K562 (cell line): ENCODE data around the gene OPCML.

ENCODE experiments used
- ELF4 ChIP-seq: fragments of 450-650 bp; formaldehyde crosslinking; IDR thresholded peaks from 2 replicates; pipeline ENCODE4 v1.4.0; 2022; ENCODE audit warnings: missing genetic modification characterization
- ESRRA ChIP-seq: fragments of 450-650 bp; IDR thresholded peaks from 2 replicates; pipeline ENCODE4 v1.6.1; 2014; ENCODE audit warnings: low read depth, mild to moderate bottlenecking, moderate library complexity, borderline replicate concordance
- FOXM1 ChIP-seq, 2 experiments: fragments of 450-650 bp in 1 of 2; sonication (generic) in 1 of 2; formaldehyde crosslinking in 1 of 2; IDR thresholded peaks; 2 replicates each; pipeline versions ENCODE4 v1.6.1 to v1.9.0; 2017 to 2022; ENCODE audit warnings: low read depth in 2 of 2, mild to moderate bottlenecking in 2 of 2, missing genetic modification reagents in 1 of 2, moderate library complexity in 1 of 2
- NRF1 ChIP-seq, 2 experiments: fragments of 450-650 bp; IDR thresholded peaks in 1 of 2; conservative IDR thresholded peaks in 1 of 2; 2 replicates each; pipeline ENCODE4 v1.6.1; 2014; ENCODE audit warnings: mild to moderate bottlenecking in 2 of 2
- STAT5B ChIP-seq: fragments of 250-450 bp; sonication (Bioruptor Pico); IDR thresholded peaks from 2 replicates; pipeline ENCODE4 v1.8.0; 2021; ENCODE audit warnings: mild to moderate bottlenecking, inconsistent platforms
- TCF7L2 ChIP-seq: fragments of 150-350 bp; IDR thresholded peaks from 2 replicates; pipeline ENCODE4 v1.6.1; 2016; ENCODE audit warnings: low read depth, mild to moderate bottlenecking, low read length, moderate library complexity
- TF ChIP-seq, protein P1 (sequence below), 3 experiments: IDR thresholded peaks in 2 of 3; conservative IDR thresholded peaks in 1 of 3; 2 replicates each; pipeline ENCODE4 v1.5.1; 2011 to 2012; ENCODE audit warnings: low read length in 3 of 3, mild to moderate bottlenecking in 3 of 3, control low read depth in 2 of 3, improper control_type of control experiment in 1 of 3, inconsistent platforms in 1 of 3, low read depth in 1 of 3, mixed read lengths in 1 of 3, moderate library complexity in 1 of 3; ENCODE audit not compliant: insufficient read depth in 2 of 3
- TF ChIP-seq, protein P2 (sequence below): fragments of 250-450 bp; sonication (Bioruptor Pico); IDR thresholded peaks from 2 replicates; pipeline ENCODE4 v1.9.0; 2021; ENCODE audit warnings: mild to moderate bottlenecking, inconsistent platforms
- TF ChIP-seq, protein P3 (sequence below): fragments of 450-650 bp; IDR thresholded peaks from 2 replicates; pipeline ENCODE4 v1.6.1; 2018; ENCODE audit not compliant: partially characterized antibody
- TF ChIP-seq, protein P4 (sequence below): fragments of 250-450 bp; sonication (Bioruptor Pico); IDR thresholded peaks from 2 replicates; pipeline ENCODE4 v1.8.0; 2022; ENCODE audit warnings: moderate library complexity, mild to moderate bottlenecking, inconsistent platforms
- TF ChIP-seq, protein P5 (sequence below): sonication (generic); formaldehyde crosslinking; IDR thresholded peaks from 2 replicates; pipeline ENCODE4 v1.8.0; 2022; ENCODE audit warnings: mild to moderate bottlenecking, missing genetic modification reagents
- TF ChIP-seq, protein P6 (sequence below): sonication (generic); formaldehyde crosslinking; IDR thresholded peaks from 2 replicates; pipeline ENCODE4 v1.8.1; 2022; ENCODE audit warnings: missing genetic modification reagents

DNA sequence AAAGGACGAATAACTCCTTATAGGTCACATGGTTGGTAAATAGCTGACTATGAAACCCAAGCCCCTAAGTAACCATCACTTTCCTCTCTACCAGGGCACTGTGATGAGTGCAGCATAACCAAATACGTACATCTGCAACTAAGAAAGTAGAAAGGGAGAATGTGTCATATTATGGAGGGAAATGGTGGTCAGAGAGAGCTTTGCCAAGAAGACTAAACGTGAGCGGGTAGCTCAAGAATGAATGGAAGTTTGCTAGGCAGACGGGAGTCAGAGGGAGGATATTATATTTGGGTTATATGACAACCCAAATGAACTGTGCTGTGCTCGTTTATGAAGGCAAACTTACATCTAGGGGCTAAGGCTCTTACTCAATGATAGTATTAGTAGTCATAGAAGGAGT is 537.3 kb downstream of the OPCML start:
- TF ChIP-seq, protein P1, sequence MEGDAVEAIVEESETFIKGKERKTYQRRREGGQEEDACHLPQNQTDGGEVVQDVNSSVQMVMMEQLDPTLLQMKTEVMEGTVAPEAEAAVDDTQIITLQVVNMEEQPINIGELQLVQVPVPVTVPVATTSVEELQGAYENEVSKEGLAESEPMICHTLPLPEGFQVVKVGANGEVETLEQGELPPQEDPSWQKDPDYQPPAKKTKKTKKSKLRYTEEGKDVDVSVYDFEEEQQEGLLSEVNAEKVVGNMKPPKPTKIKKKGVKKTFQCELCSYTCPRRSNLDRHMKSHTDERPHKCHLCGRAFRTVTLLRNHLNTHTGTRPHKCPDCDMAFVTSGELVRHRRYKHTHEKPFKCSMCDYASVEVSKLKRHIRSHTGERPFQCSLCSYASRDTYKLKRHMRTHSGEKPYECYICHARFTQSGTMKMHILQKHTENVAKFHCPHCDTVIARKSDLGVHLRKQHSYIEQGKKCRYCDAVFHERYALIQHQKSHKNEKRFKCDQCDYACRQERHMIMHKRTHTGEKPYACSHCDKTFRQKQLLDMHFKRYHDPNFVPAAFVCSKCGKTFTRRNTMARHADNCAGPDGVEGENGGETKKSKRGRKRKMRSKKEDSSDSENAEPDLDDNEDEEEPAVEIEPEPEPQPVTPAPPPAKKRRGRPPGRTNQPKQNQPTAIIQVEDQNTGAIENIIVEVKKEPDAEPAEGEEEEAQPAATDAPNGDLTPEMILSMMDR (IDR thresholded peaks at IDR 0.05 in 2 of 3, conservative IDR thresholded peaks at IDR 0.05 in 1 of 3; ENCODE audit: insufficient read depth in 2 of 3, low read depth in 1 of 3, low read length in 3 of 3), result no peak
- no peak for TF ChIP-seq FOXM1 (IDR thresholded peaks at IDR 0.05; ENCODE audit: low read depth)
- TF ChIP-seq FOXM1 (CRISPR knock-in tag; IDR thresholded peaks at IDR 0.05; ENCODE audit: low read depth), result no peak
- TF ChIP-seq NRF1 (conservative IDR thresholded peaks at IDR 0.05 in 1 of 2, IDR thresholded peaks at IDR 0.05 in 1 of 2), result no peak
- TF ChIP-seq, protein P2, sequence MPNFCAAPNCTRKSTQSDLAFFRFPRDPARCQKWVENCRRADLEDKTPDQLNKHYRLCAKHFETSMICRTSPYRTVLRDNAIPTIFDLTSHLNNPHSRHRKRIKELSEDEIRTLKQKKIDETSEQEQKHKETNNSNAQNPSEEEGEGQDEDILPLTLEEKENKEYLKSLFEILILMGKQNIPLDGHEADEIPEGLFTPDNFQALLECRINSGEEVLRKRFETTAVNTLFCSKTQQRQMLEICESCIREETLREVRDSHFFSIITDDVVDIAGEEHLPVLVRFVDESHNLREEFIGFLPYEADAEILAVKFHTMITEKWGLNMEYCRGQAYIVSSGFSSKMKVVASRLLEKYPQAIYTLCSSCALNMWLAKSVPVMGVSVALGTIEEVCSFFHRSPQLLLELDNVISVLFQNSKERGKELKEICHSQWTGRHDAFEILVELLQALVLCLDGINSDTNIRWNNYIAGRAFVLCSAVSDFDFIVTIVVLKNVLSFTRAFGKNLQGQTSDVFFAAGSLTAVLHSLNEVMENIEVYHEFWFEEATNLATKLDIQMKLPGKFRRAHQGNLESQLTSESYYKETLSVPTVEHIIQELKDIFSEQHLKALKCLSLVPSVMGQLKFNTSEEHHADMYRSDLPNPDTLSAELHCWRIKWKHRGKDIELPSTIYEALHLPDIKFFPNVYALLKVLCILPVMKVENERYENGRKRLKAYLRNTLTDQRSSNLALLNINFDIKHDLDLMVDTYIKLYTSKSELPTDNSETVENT (CRISPR knock-in tag), result no peak
- TF ChIP-seq, protein P3, sequence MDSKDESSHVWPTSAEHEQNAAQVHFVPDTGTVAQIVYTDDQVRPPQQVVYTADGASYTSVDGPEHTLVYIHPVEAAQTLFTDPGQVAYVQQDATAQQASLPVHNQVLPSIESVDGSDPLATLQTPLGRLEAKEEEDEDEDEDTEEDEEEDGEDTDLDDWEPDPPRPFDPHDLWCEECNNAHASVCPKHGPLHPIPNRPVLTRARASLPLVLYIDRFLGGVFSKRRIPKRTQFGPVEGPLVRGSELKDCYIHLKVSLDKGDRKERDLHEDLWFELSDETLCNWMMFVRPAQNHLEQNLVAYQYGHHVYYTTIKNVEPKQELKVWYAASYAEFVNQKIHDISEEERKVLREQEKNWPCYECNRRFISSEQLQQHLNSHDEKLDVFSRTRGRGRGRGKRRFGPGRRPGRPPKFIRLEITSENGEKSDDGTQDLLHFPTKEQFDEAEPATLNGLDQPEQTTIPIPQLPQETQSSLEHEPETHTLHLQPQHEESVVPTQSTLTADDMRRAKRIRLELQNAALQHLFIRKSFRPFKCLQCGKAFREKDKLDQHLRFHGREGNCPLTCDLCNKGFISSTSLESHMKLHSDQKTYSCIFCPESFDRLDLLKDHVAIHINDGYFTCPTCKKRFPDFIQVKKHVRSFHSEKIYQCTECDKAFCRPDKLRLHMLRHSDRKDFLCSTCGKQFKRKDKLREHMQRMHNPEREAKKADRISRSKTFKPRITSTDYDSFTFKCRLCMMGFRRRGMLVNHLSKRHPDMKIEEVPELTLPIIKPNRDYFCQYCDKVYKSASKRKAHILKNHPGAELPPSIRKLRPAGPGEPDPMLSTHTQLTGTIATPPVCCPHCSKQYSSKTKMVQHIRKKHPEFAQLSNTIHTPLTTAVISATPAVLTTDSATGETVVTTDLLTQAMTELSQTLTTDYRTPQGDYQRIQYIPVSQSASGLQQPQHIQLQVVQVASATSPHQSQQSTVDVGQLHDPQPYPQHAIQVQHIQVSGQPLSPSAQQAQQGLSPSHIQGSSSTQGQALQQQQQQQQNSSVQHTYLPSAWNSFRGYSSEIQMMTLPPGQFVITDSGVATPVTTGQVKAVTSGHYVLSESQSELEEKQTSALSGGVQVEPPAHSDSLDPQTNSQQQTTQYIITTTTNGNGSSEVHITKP, result no peak
- no peak for TF ChIP-seq STAT5B
- TF ChIP-seq, protein P4, sequence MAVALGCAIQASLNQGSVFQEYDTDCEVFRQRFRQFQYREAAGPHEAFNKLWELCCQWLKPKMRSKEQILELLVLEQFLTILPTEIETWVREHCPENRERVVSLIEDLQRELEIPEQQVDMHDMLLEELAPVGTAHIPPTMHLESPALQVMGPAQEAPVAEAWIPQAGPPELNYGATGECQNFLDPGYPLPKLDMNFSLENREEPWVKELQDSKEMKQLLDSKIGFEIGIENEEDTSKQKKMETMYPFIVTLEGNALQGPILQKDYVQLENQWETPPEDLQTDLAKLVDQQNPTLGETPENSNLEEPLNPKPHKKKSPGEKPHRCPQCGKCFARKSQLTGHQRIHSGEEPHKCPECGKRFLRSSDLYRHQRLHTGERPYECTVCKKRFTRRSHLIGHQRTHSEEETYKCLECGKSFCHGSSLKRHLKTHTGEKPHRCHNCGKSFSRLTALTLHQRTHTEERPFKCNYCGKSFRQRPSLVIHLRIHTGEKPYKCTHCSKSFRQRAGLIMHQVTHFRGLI, result no peak
- TF ChIP-seq, protein P5, sequence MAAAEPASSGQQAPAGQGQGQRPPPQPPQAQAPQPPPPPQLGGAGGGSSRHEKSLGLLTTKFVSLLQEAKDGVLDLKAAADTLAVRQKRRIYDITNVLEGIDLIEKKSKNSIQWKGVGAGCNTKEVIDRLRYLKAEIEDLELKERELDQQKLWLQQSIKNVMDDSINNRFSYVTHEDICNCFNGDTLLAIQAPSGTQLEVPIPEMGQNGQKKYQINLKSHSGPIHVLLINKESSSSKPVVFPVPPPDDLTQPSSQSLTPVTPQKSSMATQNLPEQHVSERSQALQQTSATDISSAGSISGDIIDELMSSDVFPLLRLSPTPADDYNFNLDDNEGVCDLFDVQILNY, result no peak
- TF ChIP-seq, protein P6, sequence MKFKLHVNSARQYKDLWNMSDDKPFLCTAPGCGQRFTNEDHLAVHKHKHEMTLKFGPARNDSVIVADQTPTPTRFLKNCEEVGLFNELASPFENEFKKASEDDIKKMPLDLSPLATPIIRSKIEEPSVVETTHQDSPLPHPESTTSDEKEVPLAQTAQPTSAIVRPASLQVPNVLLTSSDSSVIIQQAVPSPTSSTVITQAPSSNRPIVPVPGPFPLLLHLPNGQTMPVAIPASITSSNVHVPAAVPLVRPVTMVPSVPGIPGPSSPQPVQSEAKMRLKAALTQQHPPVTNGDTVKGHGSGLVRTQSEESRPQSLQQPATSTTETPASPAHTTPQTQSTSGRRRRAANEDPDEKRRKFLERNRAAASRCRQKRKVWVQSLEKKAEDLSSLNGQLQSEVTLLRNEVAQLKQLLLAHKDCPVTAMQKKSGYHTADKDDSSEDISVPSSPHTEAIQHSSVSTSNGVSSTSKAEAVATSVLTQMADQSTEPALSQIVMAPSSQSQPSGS (CRISPR knock-in tag), result no peak
- no peak for TF ChIP-seq ELF4 (CRISPR knock-in tag)
- no peak for TF ChIP-seq TCF7L2
- no peak for TF ChIP-seq ESRRA
